Transverse colon (tissue), 4 donors: ENCODE results near the gene BTG4.

Experiments used
- EP300 ChIP-seq: sonication (generic); formaldehyde crosslinking; IDR thresholded peaks from one replicate; pipeline ENCODE4 v1.6.1; 2017; ENCODE audit warnings: antibody characterized with exemption, low read depth
- POLR2AphosphoS5 ChIP-seq, 3 donors: sonication (generic); formaldehyde crosslinking; IDR thresholded peaks; one replicate each; pipeline ENCODE4 v1.6.1; 2016; ENCODE audit warnings: antibody characterized with exemption in 3 of 3
- TF ChIP-seq, protein P1 (sequence below), 5 experiments: fragments of 200-600 bp in 3 of 5; fragments of 450-650 bp in 2 of 5; sonication (generic) in 3 of 5; IDR thresholded peaks; 1 replicate in 2 of 5; 2 replicates in 3 of 5; pipeline ENCODE4 v1.5.1; 2016 to 2017; ENCODE audit warnings: antibody characterized with exemption in 5 of 5, inconsistent platforms in 3 of 5, mild to moderate bottlenecking in 2 of 5, moderate library complexity in 1 of 5

DNA sequence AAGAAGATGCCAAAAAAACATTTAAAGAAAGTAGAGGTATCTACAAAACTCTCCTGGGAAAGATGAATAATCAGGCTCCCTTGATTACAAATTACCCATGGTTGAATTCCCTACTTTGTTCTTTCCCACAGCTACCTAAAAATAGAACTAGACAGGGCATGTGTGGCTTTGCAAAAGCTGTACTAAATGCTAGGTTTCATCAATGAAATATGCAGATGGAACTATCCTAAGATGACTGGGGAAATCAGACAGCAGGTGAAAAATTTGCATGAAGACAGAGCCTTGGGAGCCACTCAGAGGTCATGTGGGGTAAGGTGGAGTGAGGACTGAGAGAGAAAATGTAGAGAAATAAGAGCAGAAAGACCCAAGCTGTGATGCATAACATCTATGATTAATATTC is 43.1 kb upstream of the BTG4 start:
- TF ChIP-seq EP300 = no peak
- TF ChIP-seq, protein P1, sequence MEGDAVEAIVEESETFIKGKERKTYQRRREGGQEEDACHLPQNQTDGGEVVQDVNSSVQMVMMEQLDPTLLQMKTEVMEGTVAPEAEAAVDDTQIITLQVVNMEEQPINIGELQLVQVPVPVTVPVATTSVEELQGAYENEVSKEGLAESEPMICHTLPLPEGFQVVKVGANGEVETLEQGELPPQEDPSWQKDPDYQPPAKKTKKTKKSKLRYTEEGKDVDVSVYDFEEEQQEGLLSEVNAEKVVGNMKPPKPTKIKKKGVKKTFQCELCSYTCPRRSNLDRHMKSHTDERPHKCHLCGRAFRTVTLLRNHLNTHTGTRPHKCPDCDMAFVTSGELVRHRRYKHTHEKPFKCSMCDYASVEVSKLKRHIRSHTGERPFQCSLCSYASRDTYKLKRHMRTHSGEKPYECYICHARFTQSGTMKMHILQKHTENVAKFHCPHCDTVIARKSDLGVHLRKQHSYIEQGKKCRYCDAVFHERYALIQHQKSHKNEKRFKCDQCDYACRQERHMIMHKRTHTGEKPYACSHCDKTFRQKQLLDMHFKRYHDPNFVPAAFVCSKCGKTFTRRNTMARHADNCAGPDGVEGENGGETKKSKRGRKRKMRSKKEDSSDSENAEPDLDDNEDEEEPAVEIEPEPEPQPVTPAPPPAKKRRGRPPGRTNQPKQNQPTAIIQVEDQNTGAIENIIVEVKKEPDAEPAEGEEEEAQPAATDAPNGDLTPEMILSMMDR (IDR thresholded peaks at IDR 0.05) = no peak
- TF ChIP-seq POLR2AphosphoS5 (IDR thresholded peaks at IDR 0.05) = no peak
